ENCODE data around the gene SP5.
A peak's percentile ranks its signal among the peaks of the same experiment; 100 is the strongest.
"Not testable (repeated sequence)": the region's sequence is repeated elsewhere in the genome, so short reads cannot be mapped to it uniquely, and the experiment has no call there.

Gene SP5

DNA sequence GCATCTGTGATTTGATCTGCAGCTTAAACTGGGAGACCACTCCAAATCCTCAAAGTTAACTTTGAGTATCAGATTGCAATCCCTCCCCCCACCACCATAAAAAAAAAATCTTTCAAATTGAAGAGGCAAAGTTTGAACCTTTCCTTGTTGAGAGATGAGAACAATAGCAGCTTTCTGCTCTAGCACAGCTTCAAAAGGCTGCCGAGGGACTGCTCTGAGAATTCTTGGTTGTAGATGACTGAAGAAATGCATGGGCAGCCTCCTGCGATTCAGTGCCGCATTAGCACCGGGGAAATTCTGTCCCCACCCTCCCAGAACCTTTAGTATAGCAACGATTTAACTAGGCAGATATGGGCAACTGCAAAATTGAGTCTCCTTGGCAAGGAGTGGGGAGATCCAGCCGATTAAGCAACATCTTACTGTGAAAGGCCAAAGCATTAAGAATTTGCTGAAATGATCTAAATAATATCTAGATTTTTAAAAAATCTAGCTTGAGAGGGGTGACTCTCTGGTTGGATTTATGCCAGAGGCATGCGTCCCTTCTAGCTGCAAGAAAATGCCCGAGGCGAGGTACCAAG is 3.9 kb upstream of the SP5 start:
- DNase-seq (ENCODE audit: low read depth in 2 of 2): no peak

DNA sequence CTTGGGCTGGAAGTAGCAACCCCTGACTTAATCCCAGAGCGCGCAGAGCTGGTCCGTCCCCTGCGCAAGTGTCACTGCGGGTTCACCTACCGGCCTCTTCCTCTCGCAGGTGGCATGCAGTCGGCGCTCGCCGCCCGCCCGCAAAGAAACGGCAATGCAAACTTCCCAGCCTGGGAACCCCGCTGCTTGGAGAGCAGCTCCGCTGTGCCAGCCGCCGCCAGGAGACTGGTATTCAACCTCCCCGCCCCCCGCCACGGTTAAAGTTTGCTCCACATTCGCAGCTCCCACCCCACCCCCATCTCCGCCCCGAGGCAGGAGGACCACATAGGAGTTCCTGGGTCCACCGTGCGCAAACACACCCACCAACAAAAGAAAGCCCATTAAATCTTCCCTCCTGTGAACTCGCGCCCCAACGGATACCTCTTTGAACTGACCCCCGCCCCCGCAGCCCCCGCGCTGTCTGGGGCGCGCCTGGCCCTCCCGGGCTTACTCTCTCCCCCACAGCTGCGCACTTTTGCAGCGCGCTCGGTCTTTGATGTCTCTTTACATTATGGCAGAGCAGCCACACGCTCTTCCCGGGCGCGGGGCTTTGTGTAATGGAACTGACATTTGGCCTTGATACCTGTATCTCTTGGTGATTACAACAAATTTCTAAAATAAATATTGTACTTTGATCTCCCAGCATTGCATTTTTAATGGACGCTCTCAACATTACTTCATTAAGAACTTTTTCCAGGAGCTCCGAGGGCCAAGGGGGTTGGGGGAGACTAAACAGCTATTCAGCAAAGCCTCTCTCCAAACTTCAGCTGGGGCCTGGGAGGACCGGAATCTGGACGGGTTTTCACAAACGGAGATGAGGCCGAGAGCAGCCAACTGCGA is 3.1 kb upstream of the SP5 start:
- no peak for DNase-seq (ENCODE audit: low read depth in 2 of 2)

DNA sequence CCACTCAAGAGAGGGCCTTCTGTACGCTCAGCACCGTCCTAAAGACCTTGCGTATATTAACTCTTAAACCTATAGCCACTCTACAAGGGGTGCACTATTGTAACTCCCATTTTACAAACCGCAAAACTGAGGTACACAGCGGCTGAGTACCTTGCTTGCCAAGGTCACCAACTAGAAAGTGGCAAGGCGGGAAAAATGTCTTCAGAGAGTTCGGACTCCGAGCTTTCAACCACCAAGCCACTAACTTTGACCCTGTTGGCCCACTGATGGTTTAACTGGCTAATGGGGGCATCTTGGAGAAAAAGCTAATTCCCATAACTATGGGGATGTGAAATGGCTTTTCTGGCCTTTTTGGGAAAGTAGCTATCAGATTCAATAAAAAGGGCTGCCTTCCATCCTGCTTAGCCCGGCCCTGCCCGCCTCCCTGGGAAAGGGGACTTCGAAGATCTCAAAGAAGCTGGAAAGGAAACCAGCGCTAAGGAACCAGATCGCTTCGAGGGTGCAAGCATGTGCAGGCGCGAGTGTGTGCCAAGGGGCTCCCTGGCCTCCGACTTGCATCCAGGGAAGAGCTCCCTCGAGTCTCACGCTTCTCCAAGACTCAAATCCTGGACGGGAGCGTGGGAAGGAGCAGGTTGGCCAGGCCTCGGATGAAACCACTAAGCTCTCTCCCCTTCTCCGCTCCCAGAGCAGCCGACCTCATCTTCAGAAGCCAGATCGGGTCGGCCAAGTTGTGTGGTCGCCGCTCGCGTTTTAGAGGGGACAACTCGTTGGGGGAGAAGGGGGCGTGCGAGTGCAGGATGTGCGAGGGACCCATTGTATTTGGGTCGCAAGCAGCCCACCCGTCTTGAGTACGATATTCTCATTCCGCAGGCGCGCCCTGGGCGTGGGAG is 2.2 kb upstream of the SP5 start:
- no peak for DNase-seq (ENCODE audit: low read depth in 2 of 2)

DNA sequence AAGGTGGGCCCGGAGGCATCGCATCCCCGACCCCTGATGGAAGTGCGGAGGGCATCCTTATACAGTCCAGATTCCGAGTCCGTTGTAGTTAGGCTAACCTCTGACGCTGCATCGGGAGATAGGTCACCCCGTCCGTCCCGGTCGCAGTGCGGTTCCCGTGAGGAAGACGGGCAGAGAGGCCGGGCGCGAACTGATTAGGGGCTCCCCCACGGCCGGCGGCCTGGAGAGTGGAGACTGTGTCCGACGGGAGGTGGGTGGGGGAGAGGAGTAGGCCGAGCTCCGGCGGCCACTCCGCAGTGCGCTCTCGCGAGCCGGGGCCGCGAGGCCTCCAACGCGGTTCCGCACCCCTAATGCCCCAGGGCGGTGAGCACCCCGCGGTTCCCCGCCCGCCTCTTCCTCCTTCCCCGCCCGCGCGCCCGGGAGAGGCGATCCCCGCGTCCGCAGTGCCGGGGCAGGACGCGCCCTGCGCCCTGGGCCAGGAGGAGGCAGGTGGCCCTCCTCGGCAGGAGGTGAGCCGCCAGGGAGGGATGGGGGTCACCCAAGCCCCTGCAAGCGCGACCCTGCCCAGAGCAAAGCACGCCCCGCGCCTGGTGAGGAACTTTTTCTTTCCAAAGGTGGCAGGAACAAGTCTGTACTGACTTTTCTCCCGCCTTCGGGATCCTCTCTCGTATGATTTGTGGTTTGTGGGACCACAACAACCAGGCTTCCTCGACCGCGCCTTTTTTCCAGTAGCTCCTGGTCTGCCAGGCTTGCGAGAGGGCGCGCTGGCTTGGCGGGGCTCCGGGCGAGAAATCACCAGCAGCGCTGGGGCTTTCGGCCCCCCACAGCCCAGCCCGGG is 1.4 kb upstream of the SP5 start:
- no peak for DNase-seq (ENCODE audit: low read depth in 2 of 2)

DNA sequence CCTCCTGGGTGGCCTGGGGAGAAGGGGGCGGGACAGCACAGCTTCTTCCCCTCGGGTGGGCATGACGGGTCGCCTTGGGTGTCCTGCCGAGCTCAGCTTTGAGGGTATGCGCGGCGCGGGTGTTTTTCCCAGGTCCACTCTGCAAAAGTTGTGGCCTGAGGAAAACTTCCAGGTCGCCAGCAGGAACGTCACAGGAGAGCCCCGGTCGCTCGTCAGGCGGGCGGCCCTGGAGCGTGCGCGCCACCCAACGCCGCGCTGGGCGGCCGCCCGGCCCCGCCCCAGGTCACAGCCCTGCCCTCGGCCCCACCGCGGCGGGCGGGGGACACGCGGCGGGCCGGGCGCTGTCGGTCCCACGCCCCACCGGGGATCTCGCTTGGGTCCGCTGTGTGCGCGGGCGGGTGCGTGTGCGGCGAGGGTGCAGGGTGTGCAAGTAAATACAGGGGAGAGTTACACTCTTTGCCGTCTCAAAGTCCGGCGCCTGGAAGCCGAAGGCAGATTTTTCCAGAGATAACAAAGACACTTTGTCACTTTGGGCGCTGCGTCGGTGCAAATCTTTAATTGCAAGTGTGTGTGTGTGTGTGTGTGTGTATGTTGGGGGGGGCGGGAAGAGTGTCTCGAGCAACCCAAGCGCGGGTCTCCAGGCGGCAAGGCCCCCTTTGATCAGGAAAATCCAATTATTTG is 616 bp upstream of the SP5 start:
- DNase-seq (ENCODE audit: low read depth in 2 of 2): no peak

DNA sequence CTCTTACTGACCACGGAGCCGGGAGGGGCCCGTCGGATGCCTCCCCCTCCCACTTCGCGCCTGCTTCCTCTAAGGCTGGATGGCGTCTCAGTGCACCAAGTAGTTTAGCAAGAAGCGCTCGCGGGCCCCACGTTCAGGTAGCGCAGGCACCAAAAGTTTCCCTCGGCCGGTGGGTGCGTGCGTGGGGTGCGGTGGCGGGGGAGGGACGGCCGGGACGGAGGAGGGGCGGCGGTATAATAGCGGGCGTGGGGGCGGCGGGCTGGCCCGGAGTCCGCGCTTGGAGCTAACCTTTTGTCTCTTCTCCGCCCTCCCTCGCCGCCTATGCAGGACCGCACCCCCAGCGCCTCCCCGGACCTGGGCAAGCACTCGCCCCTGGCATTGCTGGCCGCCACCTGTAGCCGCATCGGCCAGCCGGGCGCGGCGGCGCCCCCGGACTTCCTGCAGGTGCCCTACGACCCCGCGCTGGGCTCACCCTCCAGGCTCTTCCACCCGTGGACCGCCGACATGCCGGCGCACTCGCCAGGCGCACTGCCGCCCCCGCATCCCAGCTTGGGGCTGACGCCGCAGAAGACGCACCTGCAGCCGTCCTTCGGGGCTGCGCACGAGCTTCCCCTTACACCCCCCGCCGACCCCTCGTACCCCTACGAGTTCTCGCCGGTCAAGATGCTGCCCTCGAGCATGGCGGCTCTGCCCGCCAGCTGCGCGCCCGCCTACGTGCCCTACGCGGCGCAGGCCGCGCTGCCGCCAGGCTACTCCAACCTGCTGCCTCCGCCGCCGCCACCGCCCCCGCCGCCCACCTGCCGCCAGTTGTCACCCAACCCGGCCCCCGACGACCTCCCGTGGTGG is 1.0 kb downstream of the SP5 start:
- no peak for DNase-seq (ENCODE audit: low read depth in 2 of 2)

DNA sequence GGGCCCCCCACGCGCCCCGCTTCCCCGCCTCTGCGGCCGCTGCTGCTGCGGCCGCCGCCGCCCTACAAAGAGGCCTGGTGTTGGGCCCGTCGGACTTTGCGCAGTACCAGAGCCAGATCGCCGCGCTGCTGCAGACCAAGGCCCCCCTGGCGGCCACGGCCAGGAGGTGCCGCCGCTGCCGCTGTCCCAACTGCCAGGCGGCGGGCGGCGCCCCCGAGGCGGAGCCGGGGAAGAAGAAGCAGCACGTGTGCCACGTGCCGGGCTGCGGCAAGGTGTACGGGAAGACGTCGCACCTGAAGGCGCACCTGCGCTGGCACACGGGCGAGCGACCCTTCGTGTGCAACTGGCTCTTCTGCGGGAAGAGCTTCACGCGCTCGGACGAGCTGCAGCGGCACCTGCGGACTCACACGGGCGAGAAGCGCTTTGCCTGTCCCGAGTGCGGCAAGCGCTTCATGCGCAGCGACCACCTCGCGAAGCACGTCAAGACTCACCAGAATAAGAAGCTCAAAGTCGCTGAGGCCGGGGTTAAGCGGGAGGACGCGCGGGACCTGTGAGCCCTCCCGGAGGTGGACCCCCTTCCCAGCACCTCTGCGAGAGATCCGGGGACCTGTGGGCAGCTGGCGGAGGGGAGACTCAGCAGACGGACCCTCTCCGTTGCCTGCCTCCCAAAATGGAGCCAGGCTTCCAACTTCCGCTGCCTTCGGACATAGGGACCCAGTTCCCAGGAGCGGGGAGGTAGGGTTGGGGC is 1.9 kb downstream of the SP5 start:
- DNase-seq (ENCODE audit: low read depth in 2 of 2): peak; percentile 36 to 41

DNA sequence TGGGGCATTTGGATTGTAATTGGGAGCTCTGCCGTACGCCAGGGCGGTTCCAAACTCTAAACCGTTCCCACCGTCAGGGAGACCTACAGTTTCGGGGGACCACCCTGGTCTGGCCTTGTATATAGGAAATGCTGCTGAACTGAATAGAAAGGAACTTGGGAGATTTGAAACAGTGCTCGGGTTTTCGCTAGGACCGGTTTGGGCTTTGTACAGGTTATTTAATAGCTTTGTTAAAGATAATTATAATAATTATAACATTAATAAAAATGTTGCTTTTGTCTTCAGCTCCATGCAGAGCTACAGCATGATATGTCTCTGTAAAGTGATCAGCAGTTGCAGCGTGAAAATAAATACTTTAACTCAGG is 2.4 kb downstream of the SP5 start:
- DNase-seq (ENCODE audit: low read depth in 2 of 2): no peak

DNA sequence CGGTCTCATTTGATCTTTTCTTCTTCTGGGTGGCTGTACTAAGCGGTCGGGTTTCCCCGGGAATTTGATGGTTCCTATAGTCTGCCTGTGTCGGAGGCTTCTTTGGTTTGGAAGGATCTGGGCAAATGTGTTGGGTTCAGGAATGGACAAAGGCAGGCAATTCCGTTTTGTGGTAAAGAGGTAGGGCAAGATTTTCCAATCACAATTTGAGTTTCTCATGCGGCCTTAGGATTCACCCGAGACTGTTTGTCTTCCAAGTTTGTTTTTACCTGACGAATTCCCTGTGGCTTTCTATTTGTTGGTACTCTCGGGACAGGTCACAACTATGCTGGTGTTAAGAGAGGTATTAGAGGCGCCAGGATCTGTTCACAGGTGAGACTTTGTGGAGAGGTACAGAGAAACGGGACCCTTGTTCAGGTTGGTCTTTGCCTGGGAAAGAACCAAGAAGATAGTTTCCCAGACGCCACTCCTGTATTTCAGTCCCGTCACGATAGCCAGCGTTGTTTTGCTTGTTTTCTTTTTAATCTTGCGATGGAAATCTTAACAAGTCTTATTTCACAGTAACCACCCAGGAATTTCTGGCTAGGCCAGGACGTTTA is 3.0 kb downstream of the SP5 start:
- DNase-seq (ENCODE audit: low read depth in 2 of 2): no peak

DNA sequence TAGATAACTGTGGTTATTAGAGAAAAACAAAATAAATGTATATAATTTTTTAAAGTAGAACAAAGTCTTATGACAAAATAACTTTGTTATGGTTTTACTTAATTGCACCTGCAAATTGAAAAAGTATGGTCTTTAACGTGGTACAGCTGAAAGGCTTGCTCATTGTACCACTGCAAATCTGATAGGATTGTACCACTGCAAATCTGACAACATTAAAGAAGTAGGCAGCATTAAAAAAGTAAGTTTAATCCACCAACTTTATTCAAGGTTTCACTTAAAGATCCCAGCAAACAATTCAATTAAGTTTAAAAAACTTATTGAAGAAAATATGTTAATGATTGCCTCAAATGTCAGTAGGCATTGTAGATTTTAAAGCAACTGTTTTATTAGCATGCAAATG is 4.7 kb downstream of the SP5 start:
- DNase-seq (ENCODE audit: low read depth in 2 of 2): no peak

DNA sequence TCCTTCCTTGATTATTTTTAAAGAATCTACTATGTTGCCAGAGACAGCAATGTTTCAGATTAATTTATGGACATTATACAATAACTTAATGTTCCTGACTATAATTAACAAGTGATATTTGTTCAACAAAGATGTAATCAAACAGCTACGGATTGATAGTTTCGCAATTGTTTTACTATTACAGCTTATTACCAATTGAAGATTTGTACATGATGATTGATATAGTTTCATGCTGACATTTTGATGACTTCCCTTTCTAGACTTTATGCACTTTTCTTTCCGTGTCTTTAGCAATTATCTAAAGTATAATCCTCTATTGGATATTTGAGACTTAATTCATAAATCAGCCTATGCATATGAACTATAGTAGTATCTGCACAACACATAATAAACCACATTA is 6.5 kb downstream of the SP5 start:
- DNase-seq (ENCODE audit: low read depth in 2 of 2): no peak

DNA sequence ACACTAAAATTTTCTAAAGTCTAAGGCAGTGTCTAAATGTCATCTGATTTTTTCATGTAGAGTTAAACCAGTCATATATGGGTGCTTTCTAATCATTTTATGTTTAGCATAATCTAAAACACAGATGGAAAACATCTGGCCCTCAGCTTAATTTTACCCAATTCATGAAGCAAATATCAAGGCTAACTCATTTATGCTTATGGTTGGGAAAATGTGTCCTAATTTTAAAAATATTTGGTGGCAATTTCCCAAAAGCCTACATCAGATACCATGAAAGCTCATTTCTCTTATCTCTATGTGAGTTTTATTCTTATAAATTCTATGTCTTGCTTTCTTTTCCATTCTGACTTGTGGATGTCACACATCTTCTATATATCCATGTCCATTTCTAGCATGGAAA is 7.2 kb downstream of the SP5 start:
- DNase-seq (ENCODE audit: low read depth in 2 of 2): no peak

DNA sequence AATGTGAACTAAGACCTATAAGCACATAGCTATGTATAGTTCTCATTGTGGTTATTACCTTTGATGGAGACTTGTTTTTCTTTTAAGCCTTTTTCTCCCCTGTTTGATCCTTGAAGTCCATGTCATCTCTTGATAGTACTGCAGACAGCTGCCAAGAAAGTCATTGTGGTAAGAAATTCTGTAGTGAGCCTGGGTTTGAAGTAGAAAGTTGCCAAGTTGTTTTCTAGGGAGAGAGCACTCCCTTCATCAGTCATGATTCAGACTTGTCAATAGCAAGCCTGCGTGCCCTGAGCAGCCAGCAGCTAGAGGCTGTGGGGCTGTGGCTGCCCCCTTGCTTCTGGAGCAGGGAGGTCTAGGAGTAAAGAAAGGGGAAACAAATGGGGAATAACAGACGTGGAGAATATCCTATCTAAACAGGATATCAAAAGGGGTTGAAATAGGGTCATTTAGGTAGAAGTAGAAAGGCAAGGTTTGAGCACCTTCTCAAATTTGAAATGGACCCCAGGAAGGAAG is 8.4 kb downstream of the SP5 start:
- no peak for DNase-seq (ENCODE audit: low read depth in 2 of 2)

DNA sequence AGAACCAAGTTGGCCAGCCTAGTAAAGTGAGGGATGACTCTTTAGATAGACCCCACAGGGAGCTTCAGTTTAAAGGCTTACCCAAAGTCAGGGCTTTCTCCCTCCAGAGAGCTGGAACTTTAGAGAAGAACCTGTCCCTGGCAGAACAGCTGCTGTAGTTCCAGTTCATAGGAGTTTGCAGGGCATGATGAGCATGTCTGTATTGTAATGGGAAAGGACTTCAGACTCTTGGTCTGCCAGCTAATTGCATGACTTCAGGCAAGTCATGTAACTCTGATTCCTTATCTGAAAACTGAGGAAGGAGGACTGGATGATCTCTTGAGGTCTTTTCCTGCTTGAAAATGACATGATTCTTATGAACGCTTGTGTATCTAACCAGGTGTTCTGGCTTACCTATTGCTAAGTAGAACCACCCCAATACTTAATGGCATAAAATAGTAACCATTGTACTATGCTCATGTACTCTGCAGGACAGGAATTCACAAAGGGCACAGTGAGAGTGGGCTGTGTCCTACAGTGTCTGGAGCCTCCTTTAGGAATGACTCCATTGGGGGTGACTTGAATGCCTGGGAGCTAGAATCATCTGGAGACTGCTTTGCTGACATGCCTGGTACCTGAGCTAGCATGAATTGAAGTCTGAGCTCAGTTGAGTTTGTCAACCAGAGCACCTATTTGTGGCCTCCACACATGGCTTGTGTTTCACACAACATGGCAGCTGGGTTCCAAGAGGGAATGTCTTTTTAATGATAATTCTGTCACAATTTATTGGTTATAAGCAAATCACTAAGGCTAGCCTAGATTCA is 18.9 kb downstream of the SP5 start:
- no peak for DNase-seq (ENCODE audit: low read depth in 2 of 2)

DNA sequence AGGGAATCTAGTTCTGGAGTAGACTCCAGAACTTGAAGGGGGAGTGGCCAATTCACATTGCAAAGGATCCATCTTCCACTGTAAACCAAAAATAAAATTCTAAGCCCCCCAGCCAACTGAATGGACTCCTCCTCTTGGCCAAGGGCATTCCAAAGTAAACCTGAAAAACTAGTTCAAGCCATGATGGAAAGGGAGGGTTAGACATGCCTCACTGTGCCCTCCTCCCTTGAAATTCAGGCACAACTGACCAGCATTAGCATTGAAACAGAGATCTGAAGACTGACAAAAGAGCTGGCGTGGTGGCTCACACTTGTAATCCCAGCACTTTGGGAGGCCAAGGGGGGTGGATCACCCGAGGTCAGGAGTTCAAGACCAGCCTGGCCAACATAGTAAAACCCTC is 19.5 kb downstream of the SP5 start:
- DNase-seq (ENCODE audit: low read depth in 2 of 2): not testable (repeated sequence)

DNA sequence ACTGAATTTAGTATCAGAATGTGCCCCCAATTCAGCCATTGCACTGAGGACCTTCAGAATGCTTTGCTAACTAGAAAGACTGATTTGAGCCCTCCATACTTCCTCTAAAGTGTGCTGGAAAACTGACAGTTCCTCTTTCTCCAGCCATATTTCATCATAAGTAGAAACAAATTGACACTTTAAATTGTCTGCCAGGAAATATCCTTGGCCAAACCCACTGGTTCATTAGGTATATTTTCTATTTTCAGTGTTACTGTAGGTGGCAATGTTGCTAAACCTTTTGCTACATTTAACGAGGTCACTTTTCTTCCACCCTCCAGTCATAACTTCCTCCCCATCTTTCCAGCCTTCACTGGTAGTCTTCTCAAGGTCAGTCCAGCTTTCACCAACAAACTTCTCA is 21.5 kb downstream of the SP5 start:
- no peak for DNase-seq (ENCODE audit: low read depth in 2 of 2)

DNA sequence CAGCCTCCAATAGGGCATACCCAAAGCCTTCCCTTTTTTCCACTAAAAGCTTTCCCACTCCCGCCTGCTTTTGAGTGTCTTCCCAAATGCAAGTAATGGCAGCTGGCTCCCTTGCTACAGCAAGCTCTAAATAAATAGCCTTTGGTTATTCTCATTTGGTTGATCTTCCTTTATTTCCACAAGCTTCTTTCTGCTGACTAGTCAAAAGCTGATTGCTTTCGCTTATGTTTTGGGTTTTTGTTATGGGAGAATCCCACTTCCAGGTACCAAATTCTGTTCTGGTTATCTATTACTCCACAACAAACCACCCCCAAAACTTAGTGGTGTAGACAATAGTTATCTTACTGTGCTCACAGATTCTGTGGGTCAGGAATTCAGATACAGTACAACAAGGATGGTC is 22.3 kb downstream of the SP5 start:
- no peak for DNase-seq (ENCODE audit: low read depth in 2 of 2)

DNA sequence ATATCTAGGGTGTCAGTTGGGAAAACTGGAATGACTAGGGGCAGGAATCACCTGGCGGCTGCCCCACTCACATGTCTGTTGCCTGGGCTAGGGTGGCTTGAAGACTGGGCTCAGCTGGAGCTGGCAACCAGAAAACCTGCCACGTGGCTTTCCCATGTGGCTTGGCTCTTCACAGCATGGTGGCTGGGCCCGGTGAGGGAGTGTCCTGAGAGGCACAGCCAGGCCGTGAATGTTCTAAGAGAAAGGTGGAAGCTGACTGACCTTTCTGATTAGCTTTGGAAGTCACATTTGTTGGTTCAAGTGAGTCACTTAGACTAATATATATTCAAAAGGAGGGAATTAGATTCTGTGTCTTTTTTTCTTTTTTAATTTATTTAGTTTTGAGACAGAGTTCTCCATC is 22.7 kb downstream of the SP5 start:
- no peak for DNase-seq (ENCODE audit: low read depth in 2 of 2)
